SK-N-DZ (cell line): Measurements from ENCODE around the gene C22orf15.
A peak's percentile ranks its signal among the peaks of the same experiment; 100 is the strongest.

Source experiments
- DNase-seq: peaks from one replicate; pipeline ENCODE4 v3.0.0-alpha.2; 2015; ENCODE audit warnings: low spot score

The C22orf15 gene

DNA sequence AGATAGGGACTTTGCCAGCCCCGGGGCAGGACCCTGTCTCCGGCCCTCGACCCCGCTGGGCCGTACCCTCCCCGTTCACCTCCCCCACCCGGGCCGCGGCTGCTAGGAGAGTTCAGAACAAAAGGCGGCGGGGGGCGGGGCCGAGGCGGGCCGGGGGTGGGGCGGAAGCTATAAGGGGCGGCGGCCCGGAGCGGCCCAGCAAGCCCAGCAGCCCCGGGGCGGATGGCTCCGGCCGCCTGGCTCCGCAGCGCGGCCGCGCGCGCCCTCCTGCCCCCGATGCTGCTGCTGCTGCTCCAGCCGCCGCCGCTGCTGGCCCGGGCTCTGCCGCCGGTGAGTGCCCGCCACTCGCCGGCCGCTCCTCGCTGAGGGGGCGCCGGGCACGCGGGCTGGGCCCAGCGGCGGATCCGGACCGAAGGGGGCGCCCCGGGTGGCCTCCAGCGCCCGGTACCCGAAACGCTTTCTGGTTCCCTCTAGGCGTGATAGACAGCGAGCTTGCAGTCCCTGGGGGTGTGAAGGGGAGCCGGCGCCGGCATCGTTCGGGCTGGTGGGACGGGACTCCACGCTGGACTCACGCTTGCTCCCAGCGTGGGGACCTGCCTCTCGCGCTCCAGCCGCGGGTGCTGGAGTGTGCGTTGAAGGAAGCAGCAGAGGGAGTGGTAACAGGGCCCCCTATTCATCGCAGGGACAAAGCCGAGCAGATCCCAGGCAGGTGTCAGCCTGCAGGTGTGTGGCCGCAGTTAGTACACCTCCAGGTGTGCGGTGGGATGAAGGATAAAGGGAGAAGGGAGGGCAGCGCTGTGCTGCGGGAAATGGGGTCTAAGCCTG is 10.1 kb downstream of the C22orf15 start, which contains the start of gene MMP11:
MMP11 (plus strand) TSS at position 201 of the 825 bp plus-strand sequence; CDS start at position 223, 22 bp downstream.
- no peak for DNase-seq

GRCh38 chr22:23773483-23774113 is 10.8 kb downstream of the C22orf15 start:
- no peak for DNase-seq

GRCh38 chr22:23774114-23774921 is 11.5 kb downstream of the C22orf15 start:
- no peak for DNase-seq

- no peak for DNase-seq
Observed at GRCh38 chr22:23774922-23775436, 12.2 kb downstream of the C22orf15 start.

DNA sequence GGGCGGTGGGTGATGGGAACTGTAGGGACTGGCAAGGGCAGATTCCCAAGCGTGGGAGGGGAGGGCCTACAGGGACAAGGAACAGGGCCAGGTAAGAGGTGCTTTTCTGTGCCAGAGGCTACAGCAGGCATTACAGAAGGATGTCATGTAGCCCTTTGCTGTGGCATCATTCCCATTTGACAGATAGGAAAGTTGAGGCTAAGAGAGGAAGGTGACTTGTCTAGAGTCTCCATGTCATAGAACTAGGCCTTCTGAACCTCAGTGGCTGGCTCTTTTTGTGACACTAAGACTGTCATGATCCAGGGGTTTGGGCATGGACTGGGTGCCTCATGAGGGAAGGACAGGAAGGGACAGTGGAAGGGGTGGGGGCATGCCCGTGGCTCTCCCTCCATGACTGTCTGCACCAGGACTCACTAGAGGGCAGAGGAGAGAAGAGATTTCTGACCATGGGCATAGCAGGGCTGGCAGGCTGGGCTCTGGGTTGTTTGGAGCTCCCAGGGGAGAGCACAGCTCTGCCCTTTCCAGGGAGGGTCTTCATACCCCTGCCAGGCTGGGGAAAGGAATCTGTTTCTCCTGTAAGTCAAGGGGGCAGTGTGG is 13.1 kb downstream of the C22orf15 start:
- no peak for DNase-seq

DNA sequence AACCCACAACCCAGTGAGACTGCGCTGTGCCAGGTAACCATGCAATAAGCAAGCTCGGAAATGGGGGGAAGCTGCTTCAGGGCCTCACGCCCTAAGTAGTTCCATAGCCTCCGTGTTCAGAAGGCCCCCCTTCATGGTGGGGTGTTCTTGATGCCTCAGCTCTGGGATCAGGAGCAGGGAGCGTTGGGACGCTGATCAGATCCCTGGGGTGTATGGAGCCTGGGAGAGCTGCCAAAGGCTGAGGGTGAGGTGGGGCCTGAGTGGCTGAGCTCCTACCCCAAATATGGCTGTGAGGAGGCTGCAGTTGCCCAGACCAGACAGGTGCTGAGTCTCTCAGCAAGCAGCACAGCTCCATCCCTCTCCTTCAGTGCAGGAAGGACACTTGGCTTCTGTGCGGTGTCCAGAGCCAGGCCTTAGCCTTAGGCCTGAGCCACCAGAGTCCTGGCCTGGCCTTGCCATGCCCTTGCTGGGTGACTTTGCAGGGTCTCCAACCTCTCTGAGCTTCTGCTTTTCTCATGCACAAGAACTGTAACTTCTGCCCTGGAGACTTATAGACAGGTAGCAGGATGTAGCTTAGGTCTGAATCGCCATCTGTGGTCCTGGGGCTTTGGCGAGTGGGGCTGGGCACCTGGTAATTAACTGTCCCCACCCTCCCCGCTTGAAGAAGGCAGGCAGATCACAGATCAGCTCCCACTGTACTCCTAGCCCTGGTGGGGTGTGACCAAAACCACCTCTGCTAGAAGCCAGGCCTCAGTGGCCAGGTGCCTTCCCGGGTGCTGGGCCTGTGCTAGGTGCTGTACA is 15.2 kb downstream of the C22orf15 start:
- DNase-seq = no peak

DNA sequence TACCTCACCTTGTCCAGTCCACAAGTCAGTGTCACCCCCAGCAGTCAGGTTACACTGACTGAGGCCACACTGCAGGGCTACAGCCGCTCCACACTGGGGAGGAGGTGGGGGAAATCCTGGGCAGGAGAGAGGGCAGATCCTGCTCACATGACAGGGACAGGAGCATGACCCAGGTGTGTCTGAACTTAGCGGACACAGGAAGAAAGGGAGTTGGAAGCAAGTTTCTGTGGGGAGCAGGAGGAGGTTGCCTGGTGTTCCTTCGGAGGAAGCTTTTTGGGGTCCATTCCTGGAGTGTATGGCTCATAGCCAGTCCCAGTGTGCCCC is 15.7 kb downstream of the C22orf15 start:
- DNase-seq = no peak

GRCh38 chr22:23779083-23779482 is 16.3 kb downstream of the C22orf15 start:
- no peak for DNase-seq

- DNase-seq = no peak
Observed at GRCh38 chr22:23779731-23780130, 16.9 kb downstream of the C22orf15 start.

- no peak for DNase-seq
Observed at GRCh38 chr22:23780146-23780748, 17.5 kb downstream of the C22orf15 start.

GRCh38 chr22:23781065-23781464 is 18.3 kb downstream of the C22orf15 start:
- DNase-seq = peak; percentile 53

DNA sequence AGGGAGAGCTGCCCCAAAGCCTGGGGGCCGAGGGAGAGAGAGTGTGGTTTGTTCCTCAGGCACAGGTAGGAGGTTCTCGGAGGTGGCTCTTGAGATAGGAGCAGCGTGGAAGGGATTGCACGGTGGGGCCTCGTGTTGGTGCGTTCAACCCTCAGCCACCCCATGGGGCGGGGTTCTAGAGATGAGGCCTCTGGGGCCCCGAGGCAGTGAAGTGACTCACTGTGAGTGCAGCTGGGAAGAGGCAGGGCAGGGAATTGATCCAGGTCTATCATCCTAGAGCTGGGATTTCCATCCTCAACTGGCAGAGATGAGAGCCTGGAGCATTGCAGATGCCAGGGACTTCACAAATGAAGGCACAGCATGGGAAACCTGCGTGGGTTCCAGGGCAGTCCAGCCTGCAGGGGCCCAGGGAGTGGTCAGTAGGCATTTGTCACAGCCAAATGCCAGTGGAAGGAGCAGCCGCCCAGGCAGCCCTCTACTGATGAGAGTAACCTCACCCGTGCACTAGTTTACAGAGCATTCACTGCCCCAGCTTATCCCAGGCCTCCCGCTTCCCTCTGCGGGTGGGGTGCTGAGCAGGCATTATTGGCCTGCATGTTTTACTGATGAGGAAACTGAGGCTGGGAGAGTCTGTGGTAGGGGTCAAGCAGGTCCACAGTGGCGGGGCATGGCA is 18.9 kb downstream of the C22orf15 start:
- DNase-seq = no peak

- DNase-seq = no peak
Observed at GRCh38 chr22:23782252-23782651, 19.5 kb downstream of the C22orf15 start.

DNA sequence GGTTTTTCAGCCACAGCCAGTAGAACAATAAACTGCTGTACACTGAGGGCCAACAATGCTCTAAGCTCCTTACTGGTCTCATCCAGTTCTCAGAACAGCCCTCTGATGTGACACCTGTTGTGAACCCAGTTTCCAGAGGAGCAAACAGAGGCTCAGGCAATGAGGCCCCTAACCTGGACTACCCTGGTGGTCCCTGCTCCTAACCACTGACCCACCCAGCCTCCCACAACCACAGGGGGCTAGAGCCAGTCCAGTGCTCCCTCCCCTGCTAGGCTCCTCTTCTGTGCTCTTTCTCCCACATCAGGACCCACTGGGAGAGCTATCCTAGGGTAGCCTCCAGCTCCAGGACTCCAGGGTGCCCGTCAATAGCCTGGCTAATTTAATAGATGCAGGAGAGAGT is 19.9 kb downstream of the C22orf15 start:
- DNase-seq = no peak

DNA sequence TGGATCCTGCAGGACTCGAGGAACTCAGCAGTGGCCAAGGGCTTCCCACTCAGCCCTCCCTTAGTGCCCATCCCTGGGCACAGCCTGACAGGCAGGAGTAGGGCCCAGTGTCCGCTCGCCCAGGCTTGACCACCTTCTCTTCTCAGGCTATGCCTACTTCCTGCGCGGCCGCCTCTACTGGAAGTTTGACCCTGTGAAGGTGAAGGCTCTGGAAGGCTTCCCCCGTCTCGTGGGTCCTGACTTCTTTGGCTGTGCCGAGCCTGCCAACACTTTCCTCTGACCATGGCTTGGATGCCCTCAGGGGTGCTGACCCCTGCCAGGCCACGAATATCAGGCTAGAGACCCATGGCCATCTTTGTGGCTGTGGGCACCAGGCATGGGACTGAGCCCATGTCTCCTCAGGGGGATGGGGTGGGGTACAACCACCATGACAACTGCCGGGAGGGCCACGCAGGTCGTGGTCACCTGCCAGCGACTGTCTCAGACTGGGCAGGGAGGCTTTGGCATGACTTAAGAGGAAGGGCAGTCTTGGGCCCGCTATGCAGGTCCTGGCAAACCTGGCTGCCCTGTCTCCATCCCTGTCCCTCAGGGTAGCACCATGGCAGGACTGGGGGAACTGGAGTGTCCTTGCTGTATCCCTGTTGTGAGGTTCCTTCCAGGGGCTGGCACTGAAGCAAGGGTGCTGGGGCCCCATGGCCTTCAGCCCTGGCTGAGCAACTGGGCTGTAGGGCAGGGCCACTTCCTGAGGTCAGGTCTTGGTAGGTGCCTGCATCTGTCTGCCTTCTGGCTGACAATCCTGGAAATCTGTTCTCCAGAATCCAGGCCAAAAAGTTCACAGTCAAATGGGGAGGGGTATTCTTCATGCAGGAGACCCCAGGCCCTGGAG is 20.7 kb downstream of the C22orf15 start:
- no peak for DNase-seq

- DNase-seq = no peak
Observed at GRCh38 chr22:23784215-23784732, 21.5 kb downstream of the C22orf15 start.

DNA sequence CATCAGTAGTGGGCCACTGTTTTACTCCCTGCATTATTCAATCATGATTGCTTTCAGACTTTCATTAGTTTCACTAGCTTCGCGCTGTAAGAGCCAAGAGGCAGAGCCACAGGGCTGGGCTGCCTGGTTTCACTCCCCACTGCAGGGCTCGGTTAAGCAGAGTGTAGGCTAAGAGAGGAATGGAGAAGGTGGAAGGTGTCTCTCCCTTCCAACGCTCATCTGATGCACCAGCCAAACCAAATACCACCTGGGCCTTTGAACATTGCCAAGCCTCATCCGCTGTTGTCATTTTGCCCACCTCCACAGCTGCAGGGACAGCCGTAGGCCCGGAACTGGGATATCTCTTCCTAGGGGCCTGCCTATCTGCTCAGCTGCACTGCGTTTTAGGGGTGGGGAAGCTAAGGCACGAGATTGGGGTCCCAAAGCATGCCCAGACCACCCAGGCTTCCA is 23.5 kb downstream of the C22orf15 start:
- DNase-seq = no peak
